CD14-positive monocyte (primary cell): ENCODE results near the gene SSTR3. TPM values are rescaled to one million over a fixed set of nuclear protein-coding genes. Genes with fewer than 3 reads are reported as not detected.
"Not testable (repeated sequence)": the region's sequence is repeated elsewhere in the genome, so short reads cannot be mapped to it uniquely, and the experiment has no call there.

ENCODE experiments used
- DNase-seq, 3 donors: peaks; one replicate each; pipeline ENCODE4 v3.0.0-alpha.2; 2011 to 2022
- H2AFZ ChIP-seq: 2 replicates; pipeline ENCODE4 v1.6.0; 2012; ENCODE audit warnings: mild to moderate bottlenecking, low read depth, low read length, inconsistent platforms; ENCODE audit not compliant: insufficient read depth, poor library complexity, severe bottlenecking
- H3K27ac ChIP-seq, 2 donors: 1 replicate in 1 of 2; 2 replicates in 1 of 2; pipeline ENCODE4 v1.5.1; 2012 to 2013; ENCODE audit warnings: low read length in 2 of 2, control low read depth in 1 of 2, inconsistent platforms in 1 of 2, low read depth in 1 of 2, mild to moderate bottlenecking in 1 of 2
- H3K27me3 ChIP-seq, 2 donors: one replicate each; pipeline versions ENCODE4 v1.6.0 to v1.6.1; 2011 to 2013; ENCODE audit warnings: low read length in 2 of 2; ENCODE audit not compliant: control insufficient read depth in 2 of 2, insufficient read depth in 2 of 2
- H3K36me3 ChIP-seq, 2 donors: replicated peaks in 1 of 2; 1 replicate in 1 of 2; 2 replicates in 1 of 2; pipeline versions ENCODE4 v1.5.1 to v1.6.1; 2012 to 2013; ENCODE audit warnings: low read length in 2 of 2, control low read depth in 1 of 2, inconsistent platforms in 1 of 2, mild to moderate bottlenecking in 1 of 2; ENCODE audit not compliant: insufficient read depth in 2 of 2, control insufficient read depth in 1 of 2
- H3K4me1 ChIP-seq, 2 donors: 1 replicate in 1 of 2; 2 replicates in 1 of 2; pipeline versions ENCODE4 v1.5.1 to v1.6.1; 2012 to 2013; ENCODE audit warnings: low read length in 2 of 2, control low read depth in 1 of 2, inconsistent platforms in 1 of 2, mild to moderate bottlenecking in 1 of 2, moderate library complexity in 1 of 2; ENCODE audit not compliant: insufficient read depth in 2 of 2, control insufficient read depth in 1 of 2
- H3K4me2 ChIP-seq: replicated peaks from 2 replicates; pipeline ENCODE3; 2012; ENCODE audit warnings: low read length, moderate library complexity, mild to moderate bottlenecking; ENCODE audit not compliant: poor library complexity, severe bottlenecking; ENCODE audit errors: extremely low read depth
- H3K4me3 ChIP-seq, 3 experiments: fragments of 200-600 bp in 1 of 3; sonication (generic) in 1 of 3; replicated peaks in 1 of 3; 1 replicate in 2 of 3; 2 replicates in 1 of 3; pipeline ENCODE4 v1.5.1; 2011 to 2013; ENCODE audit warnings: low read length in 3 of 3, mild to moderate bottlenecking in 3 of 3, control low read depth in 2 of 3, low read depth in 2 of 3, inconsistent platforms in 1 of 3, moderate library complexity in 1 of 3
- H3K79me2 ChIP-seq: 2 replicates; pipeline ENCODE4 v1.6.0; 2012; ENCODE audit warnings: mild to moderate bottlenecking, control low read depth, inconsistent platforms, low read length, moderate library complexity; ENCODE audit not compliant: insufficient read depth
- H3K9ac ChIP-seq: 2 replicates; pipeline ENCODE4 v1.6.0; 2017; ENCODE audit warnings: low read length, mild to moderate bottlenecking; ENCODE audit not compliant: insufficient read depth, poor library complexity, severe bottlenecking
- H3K9me3 ChIP-seq, 2 donors: replicated peaks in 1 of 2; 1 replicate in 1 of 2; 2 replicates in 1 of 2; pipeline versions ENCODE4 v1.5.1 to v1.6.1; 2012 to 2013; ENCODE audit warnings: low read length in 2 of 2, control low read depth in 1 of 2; ENCODE audit not compliant: control insufficient read depth in 1 of 2, insufficient read depth in 1 of 2
- H4K20me1 ChIP-seq: 2 replicates; pipeline ENCODE4 v1.6.0; 2012; ENCODE audit warnings: mild to moderate bottlenecking, low read length, control low read depth, moderate library complexity; ENCODE audit not compliant: insufficient read depth
- H3K27ac Mint-ChIP-seq, 7 donors: one replicate each; pipeline ENCODE4 v1.8.0; 2020; ENCODE audit warnings: mild to moderate bottlenecking in 7 of 7, mixed read lengths in 7 of 7, moderate library complexity in 6 of 7, inconsistent platforms in 2 of 7
- H3K27me3 Mint-ChIP-seq, 3 donors: one replicate each; pipeline ENCODE4 v1.8.0; 2021 to 2022; ENCODE audit warnings: low read depth in 3 of 3, mild to moderate bottlenecking in 3 of 3, mixed read lengths in 3 of 3, moderate library complexity in 3 of 3, inconsistent platforms in 1 of 3
- H3K36me3 Mint-ChIP-seq, 2 donors: one replicate each; pipeline ENCODE4 v1.8.0; 2020; ENCODE audit warnings: mixed read lengths in 2 of 2, inconsistent platforms in 1 of 2, mild to moderate bottlenecking in 1 of 2
- H3K4me1 Mint-ChIP-seq: one replicate; pipeline ENCODE4 v1.8.0; 2020; ENCODE audit warnings: mild to moderate bottlenecking, mixed read lengths
- H3K4me3 Mint-ChIP-seq, 2 donors: one replicate each; pipeline ENCODE4 v1.8.0; 2020; ENCODE audit warnings: mild to moderate bottlenecking in 2 of 2, mixed read lengths in 2 of 2, moderate library complexity in 1 of 2
- H3K9me3 Mint-ChIP-seq, 7 donors: one replicate each; pipeline ENCODE4 v1.8.0; 2020 to 2022; ENCODE audit warnings: mixed read lengths in 7 of 7, mild to moderate bottlenecking in 6 of 7, moderate library complexity in 6 of 7, inconsistent platforms in 2 of 7
- CTCF ChIP-seq: fragments of 200-600 bp; IDR thresholded peaks from one replicate; pipeline ENCODE4 v1.8.0; 2022; ENCODE audit warnings: antibody characterized with exemption, mild to moderate bottlenecking
- WGBS: methylation state at CpG from one replicate; pipeline ENCODE4 v1.1.5; 2013; ENCODE audit warnings: missing lambda C conversion rate; ENCODE audit not compliant: insufficient coverage; 5-methylcytosine and 5-hydroxymethylcytosine counted together
- intact Hi-C, 2 donors: fragments of 100-400 bp; cut with micrococcal nuclease; formaldehyde crosslinking; loops; one replicate each; pipeline versions ENCODE4 v1.15.0 to v1.15.1; 2023
- polyA plus RNA-seq, 3 donors: library from polyadenylated mRNA; depleted of rRNA in 1 of 3; unstranded in 2 of 3; stranded (reverse) in 1 of 3; fragments of 300-500 nt in 2 of 3; fragments of >200 nt in 1 of 3; fragmentation: Illumina TruSeq in 2 of 3; gene quantifications; 1 replicate in 2 of 3; 2 replicates in 1 of 3; pipeline ENCODE4 v1.2.3, GENCODE V29; 2012 to 2021

Gene SSTR3
- polyA plus RNA-seq, 3 donors = 0.04 TPM; not detected in 2

GRCh38 chr22:37202001-37202555, 10.2 kb downstream of the SSTR3 start:
- no peak for DNase-seq
- no peak overlapping the region for H3K4me2 ChIP-seq
- no peaks in the 10 kb centered on the region for H3K79me2 ChIP-seq
- H3K4me3 ChIP-seq = no peak overlapping the region
- no peaks in the 10 kb centered on the region for H3K27me3 ChIP-seq
- H3K9me3 Mint-ChIP-seq = peaks cover 0 to 3% (median 0%) of the 10 kb centered on the region in 7 donors
- H3K36me3 ChIP-seq = no peaks in the 10 kb centered on the region
- peaks cover 6% of the 10 kb centered on the region for H4K20me1 ChIP-seq
- peaks cover 0 to 3% (median 1%) of the 10 kb centered on the region in 3 donors for H3K27me3 Mint-ChIP-seq
- H3K36me3 Mint-ChIP-seq = no peaks in the 10 kb centered on the region
- peaks cover 19 to 29% of the 10 kb centered on the region in 2 donors for H3K4me1 ChIP-seq
- no peaks in the 10 kb centered on the region for H3K9me3 ChIP-seq
- intact Hi-C loops = no loop called here
- WGBS = 100% methylated on average over 2 of the region's 5 CpGs
- no peak for TF ChIP-seq CTCF
- no peak overlapping the region for H3K27ac ChIP-seq
- H3K4me1 Mint-ChIP-seq = peaks cover 16% of the 10 kb centered on the region
- no peak overlapping the region for H2AFZ ChIP-seq
- no peak overlapping the region for H3K9ac ChIP-seq
- H3K27ac Mint-ChIP-seq = no peak overlapping the region
- H3K4me3 Mint-ChIP-seq = no peak overlapping the region

- H3K27me3 ChIP-seq, H4K20me1 ChIP-seq, H3K79me2 ChIP-seq, H3K36me3 Mint-ChIP-seq, H3K4me3 ChIP-seq, H3K4me2 ChIP-seq, H3K27ac ChIP-seq, H3K36me3 ChIP-seq, H2AFZ ChIP-seq, H3K27me3 Mint-ChIP-seq, H3K9me3 Mint-ChIP-seq, DNase-seq, H3K4me3 Mint-ChIP-seq, H3K27ac Mint-ChIP-seq, H3K9me3 ChIP-seq, intact Hi-C loops, H3K9ac ChIP-seq: not testable (repeated sequence)
- H3K4me1 ChIP-seq = peaks cover 19 to 29% of the 10 kb centered on the region in 2 donors
- H3K4me1 Mint-ChIP-seq = peaks cover 16% of the 10 kb centered on the region
- 90% methylated on average over 2 of the region's 6 CpGs for WGBS
Observed at GRCh38 chr22:37201443-37201820, 10.8 kb downstream of the SSTR3 start.
